RCC 7860 (cell line): Measurements from ENCODE around the gene OR8B12.

ENCODE experiments used
- DNase-seq: peaks from one replicate; pipeline ENCODE4 v3.0.0-alpha.2; 2015; ENCODE audit warnings: low spot score
- FAIRE-seq: peaks from 2 replicates; lab custom pipeline; 2012; peaks lifted over from hg19 to GRCh38; lab: Jason Lieb, UNC

Gene OR8B12, protein sequence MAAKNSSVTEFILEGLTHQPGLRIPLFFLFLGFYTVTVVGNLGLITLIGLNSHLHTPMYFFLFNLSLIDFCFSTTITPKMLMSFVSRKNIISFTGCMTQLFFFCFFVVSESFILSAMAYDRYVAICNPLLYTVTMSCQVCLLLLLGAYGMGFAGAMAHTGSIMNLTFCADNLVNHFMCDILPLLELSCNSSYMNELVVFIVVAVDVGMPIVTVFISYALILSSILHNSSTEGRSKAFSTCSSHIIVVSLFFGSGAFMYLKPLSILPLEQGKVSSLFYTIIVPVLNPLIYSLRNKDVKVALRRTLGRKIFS

GRCh38 chr11:124543554-124543953, at the start of gene OR8B12:
Gene OR8B12 (minus strand): TSS chr11:124543654. CDS start chr11:124543654, 0 bp downstream.
- FAIRE-seq, result no peak
- no peak for DNase-seq

DNA sequence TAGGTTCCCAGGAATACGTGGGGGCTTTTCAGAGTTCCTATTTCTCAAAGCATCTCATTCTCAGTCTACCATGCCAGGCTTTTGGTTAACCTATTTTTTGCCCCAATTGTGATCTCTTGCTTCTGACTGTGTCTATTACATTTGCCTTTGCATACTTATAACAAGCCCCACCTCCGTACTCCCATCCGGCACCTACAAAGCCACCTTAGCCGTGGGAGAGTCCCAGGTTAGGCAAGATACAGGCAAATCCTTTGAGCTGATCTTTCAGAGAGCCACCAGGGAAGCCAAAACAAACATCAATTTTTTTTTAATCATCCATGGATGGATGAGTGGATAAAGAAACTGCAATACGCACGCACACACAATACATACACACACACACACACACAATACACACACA, 49.2 kb upstream of the OR8B12 start:
- FAIRE-seq (no peak), DNase-seq (no peak)

- DNase-seq (no peak), FAIRE-seq (no peak)
Observed at GRCh38 chr11:124591430-124591829, 48.0 kb upstream of the OR8B12 start.

DNA sequence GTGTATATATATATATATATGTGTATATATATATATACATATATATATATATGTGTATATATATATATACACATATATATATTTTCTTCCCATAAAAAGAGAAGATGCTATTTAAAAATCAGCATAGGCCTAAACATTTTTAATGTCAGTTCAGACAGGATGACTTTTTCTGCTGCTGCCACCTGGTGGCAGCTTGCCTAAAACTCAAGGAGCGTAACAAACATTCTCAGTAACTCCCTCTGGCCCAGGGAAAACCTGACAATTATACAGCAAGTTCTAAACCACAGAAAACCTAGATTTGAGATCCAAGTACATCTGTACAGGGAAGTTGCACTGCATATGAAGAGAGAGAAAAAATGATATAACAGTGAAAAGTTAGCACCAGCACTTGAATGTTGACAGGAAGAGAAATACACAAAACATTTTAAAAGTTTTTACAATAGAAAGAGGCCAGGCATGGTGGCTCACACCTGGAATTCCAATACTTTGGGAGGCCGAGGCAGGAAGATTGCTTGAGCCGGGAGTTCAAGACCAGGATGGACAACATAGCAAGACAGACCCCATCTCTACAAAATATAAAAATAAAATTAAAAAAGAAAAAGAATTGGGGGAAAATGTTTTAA, 42.9 kb upstream of the OR8B12 start:
- peak; percentile 50 for FAIRE-seq

DNA sequence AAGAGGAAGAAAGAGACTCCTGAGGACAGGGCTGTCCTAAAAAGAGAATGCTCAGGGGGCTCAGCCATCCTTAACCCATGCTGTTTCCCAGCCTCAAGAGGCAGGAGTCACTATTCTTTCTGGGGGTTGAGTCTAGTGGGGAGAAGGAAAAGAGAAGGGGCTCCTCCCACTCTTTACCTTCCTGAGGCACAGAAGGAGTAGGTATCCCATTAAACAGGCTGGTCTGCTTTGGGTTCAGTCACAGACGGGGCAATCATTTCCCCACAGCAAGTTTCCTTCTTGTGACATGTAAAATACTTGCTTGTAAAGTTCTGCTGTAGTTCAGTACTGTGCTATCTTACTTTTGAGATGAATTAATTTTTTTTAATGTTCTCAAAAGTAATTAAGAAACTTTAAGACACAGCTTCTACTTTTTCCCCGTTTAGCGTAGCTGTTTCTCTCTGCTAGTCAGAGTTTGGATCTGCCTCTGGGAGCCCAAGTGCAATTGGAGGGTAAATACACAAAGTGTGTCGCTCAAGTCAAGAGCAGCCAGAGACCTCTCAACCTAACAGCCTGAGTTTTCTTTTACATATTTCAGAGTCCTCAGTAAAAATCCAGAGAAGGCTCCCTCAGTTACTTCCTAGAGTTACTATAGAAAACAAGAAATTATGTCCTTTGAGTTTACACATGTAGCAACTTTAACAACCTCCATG, 41.4 kb upstream of the OR8B12 start:
- DNase-seq (no peak), FAIRE-seq (no peak)

More for the DNA sequence above, 42.9 kb upstream of the OR8B12 start:
- peak; percentile 16 for DNase-seq

- no peak for DNase-seq
- FAIRE-seq, result no peak
Observed at GRCh38 chr11:124583781-124584180, 40.3 kb upstream of the OR8B12 start.

- DNase-seq (no peak), FAIRE-seq (no peak)
Observed at GRCh38 chr11:124582565-124582964, 39.1 kb upstream of the OR8B12 start.

- FAIRE-seq (no peak), DNase-seq (no peak)
Observed at GRCh38 chr11:124581817-124582216, 38.4 kb upstream of the OR8B12 start.

DNA sequence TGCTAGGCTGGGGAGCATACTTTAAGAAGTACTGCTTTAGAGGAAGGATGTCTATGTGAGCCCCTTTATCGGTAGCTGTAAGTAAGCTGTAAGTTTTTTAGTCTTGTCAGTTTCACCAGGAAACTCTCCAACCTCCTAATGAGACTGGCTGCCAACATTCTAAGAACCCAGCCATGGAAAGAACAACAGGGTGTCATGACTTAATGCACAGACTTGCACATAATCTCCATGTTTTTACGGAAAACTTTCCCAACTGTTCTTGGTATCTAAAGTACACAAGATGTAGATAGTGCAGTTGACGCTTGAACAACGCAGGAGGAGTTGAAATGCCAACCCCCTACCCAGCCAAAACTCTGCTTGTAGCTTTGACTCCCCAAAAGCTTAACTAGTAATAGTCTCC, 35.3 kb upstream of the OR8B12 start:
- no peak for FAIRE-seq

DNA sequence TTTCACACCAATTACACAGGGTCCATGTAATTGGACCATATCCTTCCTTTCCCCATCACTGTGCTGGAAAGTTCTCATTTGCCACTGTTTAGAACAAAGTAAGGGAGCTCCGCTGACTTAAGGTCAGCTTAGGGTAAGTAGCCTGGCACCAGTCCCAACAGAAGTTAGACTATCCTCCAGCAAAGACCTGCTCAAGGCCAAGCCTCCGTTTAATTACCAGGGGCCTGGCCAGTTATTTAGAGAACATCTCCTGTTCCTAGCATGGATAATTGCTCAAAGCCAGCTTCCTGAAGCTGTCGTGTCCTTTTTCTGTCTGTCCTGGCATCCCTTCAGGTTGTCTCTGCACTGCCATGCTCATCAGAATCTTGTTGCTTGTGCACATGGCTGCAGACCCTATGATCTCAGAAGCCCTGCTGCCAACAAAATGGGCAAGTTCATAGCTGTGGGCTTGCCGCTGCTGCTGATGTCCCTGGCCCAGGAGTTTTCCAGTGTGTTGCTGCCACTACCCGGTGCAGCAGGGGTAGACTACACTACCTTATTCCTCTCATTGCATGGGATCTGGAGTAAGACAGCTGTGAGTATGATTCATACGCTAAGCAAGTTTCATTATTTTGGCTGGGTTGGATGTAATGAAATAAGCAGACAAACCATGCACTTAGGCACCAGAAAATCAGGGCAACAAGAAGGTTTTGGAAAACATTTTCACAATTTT, 34.4 kb upstream of the OR8B12 start:
- no peak for DNase-seq
- no peak for FAIRE-seq

More for the DNA sequence above, 35.3 kb upstream of the OR8B12 start:
- no peak for DNase-seq

DNA sequence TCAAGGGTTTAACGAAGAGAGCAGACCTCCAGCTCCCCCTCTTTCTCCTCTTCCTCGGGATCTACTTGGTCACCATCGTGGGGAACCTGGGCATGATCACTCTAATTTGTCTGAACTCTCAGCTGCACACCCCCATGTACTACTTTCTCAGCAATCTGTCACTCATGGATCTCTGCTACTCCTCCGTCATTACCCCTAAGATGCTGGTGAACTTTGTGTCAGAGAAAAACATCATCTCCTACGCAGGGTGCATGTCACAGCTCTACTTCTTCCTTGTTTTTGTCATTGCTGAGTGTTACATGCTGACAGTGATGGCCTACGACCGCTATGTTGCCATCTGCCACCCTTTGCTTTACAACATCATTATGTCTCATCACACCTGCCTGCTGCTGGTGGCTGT, 26.7 kb upstream of the OR8B12 start:
- FAIRE-seq, result no peak

GRCh38 chr11:124569697-124570096, 26.2 kb upstream of the OR8B12 start, which contains the start of gene OR8A1:
Gene OR8A1 (plus strand): TSS chr11:124569997. CDS start chr11:124570120, 123 bp downstream.
- DNase-seq (no peak), FAIRE-seq (no peak)

More for the DNA sequence above, 26.7 kb upstream of the OR8B12 start:
- DNase-seq, result no peak

DNA sequence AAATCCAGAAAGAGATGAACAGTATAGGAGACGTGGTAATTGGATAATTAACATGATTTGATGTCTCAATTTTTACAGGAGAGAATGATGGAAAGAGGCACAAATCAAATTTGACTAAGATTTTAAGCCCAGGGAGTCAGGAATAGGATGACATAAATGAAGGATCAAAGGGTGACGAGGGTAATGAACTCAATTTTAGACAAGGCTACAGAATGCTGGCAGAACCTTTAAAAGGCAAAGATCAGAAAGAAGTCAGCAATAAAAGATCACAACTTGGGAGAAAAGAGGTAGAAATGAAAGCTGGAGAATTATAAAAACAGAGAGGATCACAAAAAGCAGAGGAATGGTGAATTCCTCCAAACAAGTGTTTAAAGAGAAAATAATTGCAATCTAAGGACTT, 13.4 kb upstream of the OR8B12 start:
- no peak for FAIRE-seq
- DNase-seq, result no peak

- FAIRE-seq (no peak), DNase-seq (no peak)
Observed at GRCh38 chr11:124551987-124552386, 8.5 kb upstream of the OR8B12 start.

DNA sequence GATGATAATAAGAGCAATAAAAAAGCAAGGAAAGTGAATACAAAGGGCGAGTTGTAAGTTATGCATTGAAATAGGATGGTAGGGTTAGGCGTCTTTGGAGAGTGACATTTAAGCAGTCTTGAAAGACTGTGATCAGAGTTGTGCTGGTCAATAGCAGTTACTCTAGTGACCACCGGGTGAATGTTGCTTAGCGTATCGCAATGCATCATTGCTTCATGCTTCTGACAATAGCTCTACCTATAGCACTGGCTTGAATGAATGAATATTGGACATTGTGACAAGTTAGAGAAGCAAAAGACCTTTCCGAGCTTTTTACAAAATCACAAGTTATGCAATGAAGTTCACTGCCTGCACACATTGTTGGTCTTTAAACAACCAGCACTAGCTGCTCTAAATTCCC, 7.7 kb upstream of the OR8B12 start:
- DNase-seq (no peak), FAIRE-seq (no peak)

GRCh38 chr11:124543145-124543544, 309 bp downstream of the OR8B12 start:
- FAIRE-seq (no peak), DNase-seq (no peak)

- DNase-seq (no peak), FAIRE-seq (no peak)
Observed at GRCh38 chr11:124541204-124541603, 2.2 kb downstream of the OR8B12 start.

- no peak for DNase-seq
- no peak for FAIRE-seq
Observed at GRCh38 chr11:124538019-124538418, 5.4 kb downstream of the OR8B12 start.

- DNase-seq (no peak), FAIRE-seq (no peak)
Observed at GRCh38 chr11:124536520-124536919, 6.9 kb downstream of the OR8B12 start.

DNA sequence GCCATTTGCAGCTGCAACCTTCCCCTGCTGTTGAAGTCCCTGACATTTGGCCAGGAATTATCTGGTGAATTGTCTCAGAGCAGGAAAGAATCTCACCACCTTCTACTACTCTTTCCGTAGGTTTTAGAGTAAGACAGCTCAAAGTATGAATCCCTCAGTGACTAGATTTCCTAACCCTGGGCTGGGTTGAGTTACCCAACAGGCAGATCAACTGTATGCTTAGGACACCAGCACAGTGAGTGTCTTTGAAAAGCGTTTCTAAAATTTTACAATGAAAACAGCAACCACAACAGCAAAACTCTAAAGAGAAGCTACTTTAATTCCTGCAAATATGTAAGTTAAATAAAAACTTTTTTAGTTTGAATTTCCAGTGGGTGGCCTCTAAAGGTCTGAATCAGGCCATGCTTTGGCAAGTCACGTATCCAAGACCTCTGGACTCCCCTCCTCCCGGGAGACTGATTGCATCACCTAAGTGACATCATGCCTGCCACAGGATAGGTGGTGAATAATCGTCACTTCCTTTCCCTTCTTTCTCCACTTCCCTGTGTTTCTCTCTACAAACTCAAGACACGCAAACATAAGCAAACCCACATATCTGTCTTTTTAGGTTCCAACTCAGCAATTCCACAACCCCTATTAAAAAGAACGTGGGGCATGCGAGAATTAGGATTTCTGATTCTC, 7.8 kb downstream of the OR8B12 start:
- no peak for FAIRE-seq
- no peak for DNase-seq

DNA sequence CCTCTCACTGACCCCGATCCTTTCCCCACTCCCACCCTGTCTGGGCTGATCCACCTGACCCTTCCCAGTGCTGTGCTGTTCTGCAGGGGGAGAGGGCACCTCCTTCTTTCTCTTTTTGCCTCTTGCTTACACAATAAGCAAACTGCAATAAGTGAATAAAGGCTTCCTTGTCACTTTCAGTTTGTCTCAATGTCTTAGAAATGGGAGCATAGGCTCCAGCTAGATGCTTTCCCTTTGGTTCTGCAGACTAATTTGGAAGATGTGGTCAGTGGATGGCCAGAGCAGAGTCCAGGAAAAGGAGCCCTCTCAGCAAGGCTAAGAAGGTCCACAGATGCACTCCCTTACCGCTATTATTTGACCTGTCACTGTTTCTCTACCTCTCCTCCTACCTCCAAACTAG, 9.4 kb downstream of the OR8B12 start:
- FAIRE-seq (no peak), DNase-seq (no peak)
